ENCODE measurements around the gene GYS1.

GRCh38 chr19:48993175-48994034 is at the start of gene GYS1, which contains the start of gene RUVBL2:
- TF ChIP-seq REST (IDR thresholded peaks at IDR 0.05; ENCODE audit: borderline replicate concordance) (peak; percentile 65), EP300 (conservative IDR thresholded peaks at IDR 0.05; ENCODE audit: poor library complexity, severe bottlenecking) (no peak), POLR2AphosphoS5 (IDR thresholded peaks at IDR 0.05) (peak; percentile 92), SMC3 (conservative IDR thresholded peaks at IDR 0.05; ENCODE audit: poor library complexity) (peak; percentile 64), EZH2 (IDR thresholded peaks at IDR 0.05; ENCODE audit: borderline replicate concordance, insufficient read depth, low read length, poor library complexity, severe bottlenecking) (no peak), RAD21 (conservative IDR thresholded peaks at IDR 0.05) (peak; percentile 49), TAF1 (IDR thresholded peaks at IDR 0.05; ENCODE audit: low read depth) (no peak), MXI1 (conservative IDR thresholded peaks at IDR 0.05; ENCODE audit: poor library complexity, severe bottlenecking) (peak; percentile 94)
- TF ChIP-seq, protein P1, sequence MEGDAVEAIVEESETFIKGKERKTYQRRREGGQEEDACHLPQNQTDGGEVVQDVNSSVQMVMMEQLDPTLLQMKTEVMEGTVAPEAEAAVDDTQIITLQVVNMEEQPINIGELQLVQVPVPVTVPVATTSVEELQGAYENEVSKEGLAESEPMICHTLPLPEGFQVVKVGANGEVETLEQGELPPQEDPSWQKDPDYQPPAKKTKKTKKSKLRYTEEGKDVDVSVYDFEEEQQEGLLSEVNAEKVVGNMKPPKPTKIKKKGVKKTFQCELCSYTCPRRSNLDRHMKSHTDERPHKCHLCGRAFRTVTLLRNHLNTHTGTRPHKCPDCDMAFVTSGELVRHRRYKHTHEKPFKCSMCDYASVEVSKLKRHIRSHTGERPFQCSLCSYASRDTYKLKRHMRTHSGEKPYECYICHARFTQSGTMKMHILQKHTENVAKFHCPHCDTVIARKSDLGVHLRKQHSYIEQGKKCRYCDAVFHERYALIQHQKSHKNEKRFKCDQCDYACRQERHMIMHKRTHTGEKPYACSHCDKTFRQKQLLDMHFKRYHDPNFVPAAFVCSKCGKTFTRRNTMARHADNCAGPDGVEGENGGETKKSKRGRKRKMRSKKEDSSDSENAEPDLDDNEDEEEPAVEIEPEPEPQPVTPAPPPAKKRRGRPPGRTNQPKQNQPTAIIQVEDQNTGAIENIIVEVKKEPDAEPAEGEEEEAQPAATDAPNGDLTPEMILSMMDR (IDR thresholded peaks at IDR 0.05; ENCODE audit: poor library complexity, severe bottlenecking), result peak; percentile 100
